Measurements from ENCODE around the gene LCTL. TPM values are rescaled to one million over a fixed set of nuclear protein-coding genes. Genes with fewer than 3 reads are reported as not detected.

LCTL gene
- polyA plus RNA-seq, 1 of the 3 experiments (the other 2 are of a cell fraction): 1.9 TPM

DNA sequence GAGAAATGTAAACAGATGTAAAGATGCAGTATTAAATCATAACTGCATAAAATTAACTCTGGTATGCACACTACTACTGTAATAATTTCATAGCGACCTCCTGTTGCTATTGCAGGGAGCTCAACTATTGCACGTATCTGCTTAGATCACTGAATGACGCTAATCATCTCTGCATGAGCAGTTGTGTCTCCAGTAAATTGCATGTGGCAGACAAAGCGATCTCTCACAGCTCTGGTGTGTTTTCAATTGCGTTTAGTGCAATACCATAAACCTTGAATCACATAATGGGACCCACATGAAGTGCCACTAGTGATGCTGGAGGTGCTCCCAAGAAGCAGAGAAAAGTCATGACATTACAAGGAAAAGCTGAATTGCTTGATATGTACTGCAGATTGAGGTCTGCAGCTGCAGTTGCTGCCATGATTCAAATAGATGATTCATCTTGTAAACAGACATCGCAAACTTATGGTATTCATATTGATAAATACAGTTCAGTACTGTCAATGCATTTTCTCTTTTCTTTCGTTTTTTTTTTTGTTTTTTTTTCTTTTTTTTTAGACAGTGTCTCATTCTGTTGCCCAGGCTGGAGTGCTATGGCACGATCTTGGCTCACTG, 30.2 kb upstream of the LCTL start:
- ChIA-PET POLR2A (no interaction called here), CTCF (interaction anchor here (0.9 to 1.7 kb wide), 4 partner anchors 28 to 257 kb away, joined by 4 to 5 read pairs (median 4); no protein-coding TSS in a partner anchor)
- no peak for DNase-seq
- no peaks in the 10 kb centered on the region for H3K79me2 ChIP-seq (ENCODE audit: insufficient read depth)
- peaks cover 12% of the 10 kb centered on the region for H3F3A ChIP-seq (replicated peaks; ENCODE audit: insufficient read depth)
- H3K4me2 ChIP-seq: 0 out of 2 replicates have a peak overlapping the region, but pooled peaks have one; percentile 21
- no peak overlapping the region for H2AFZ ChIP-seq (ENCODE audit: low read depth)
- H3K4me3 ChIP-seq (ENCODE audit: low read depth in 2 of 2, low read length in 1 of 2): no peak overlapping the region
- no peaks in the 10 kb centered on the region for H3K9me2 ChIP-seq
- H3K27me3 ChIP-seq (ENCODE audit: insufficient read depth): no peaks in the 10 kb centered on the region
- H4K20me1 ChIP-seq (ENCODE audit: insufficient read depth): no peaks in the 10 kb centered on the region
- no peaks in the 10 kb centered on the region for H3K9me3 ChIP-seq
- WGBS (ENCODE audit: low lambda C conversion rate): 47% methylated on average over 8 of the region's 8 CpGs
- peaks cover 0 to 15% of the 10 kb centered on the region in 2 experiments; a peak in 2 of 4 replicates for H3K4me1 ChIP-seq (ENCODE audit: control insufficient read depth in 1 of 2, insufficient read depth in 2 of 2, low read depth in 1 of 2, low read length in 1 of 2)
- no peaks in the 10 kb centered on the region for H3K36me3 ChIP-seq (replicated peaks in 1 of 2; ENCODE audit: control insufficient read depth in 1 of 2, insufficient read depth in 2 of 2, low read length in 1 of 2)
- no peak overlapping the region for H3K9ac ChIP-seq
- H3K27ac ChIP-seq (ENCODE audit: low read depth in 2 of 2, low read length in 1 of 2): no peak overlapping the region
- TF ChIP-seq GABPA (IDR thresholded peaks at IDR 0.05; ENCODE audit: low read depth) (no peak), FOSL2 (IDR thresholded peaks at IDR 0.05; ENCODE audit: borderline replicate concordance, low read depth) (peak; percentile 27; the same call in 1 of the 2 replicates), TCF12 (IDR thresholded peaks at IDR 0.05) (no peak), YY1 (IDR thresholded peaks at IDR 0.05; ENCODE audit: low read depth) (no peak), POLR2AphosphoS5 (IDR thresholded peaks at IDR 0.05; ENCODE audit: low read depth, low read length) (no peak), EZH2phosphoT487 (IDR thresholded peaks at IDR 0.05; ENCODE audit: borderline replicate concordance, low read depth) (no peak), FOXJ3 (CRISPR knock-in tag; IDR thresholded peaks at IDR 0.05) (no peak), MXI1 (IDR thresholded peaks at IDR 0.05; ENCODE audit: low read depth, low read length) (no peak), EP300 (IDR thresholded peaks at IDR 0.05; ENCODE audit: borderline replicate concordance in 1 of 2, low read depth in 1 of 2, low read length in 1 of 2) (0 out of 4 replicates have a peak, but pooled peaks of 1 of the 2 experiments have one; percentile 30), NRF1 (IDR thresholded peaks at IDR 0.05; ENCODE audit: low read depth, low read length) (no peak), FOXM1 (IDR thresholded peaks at IDR 0.05; ENCODE audit: low read depth) (no peak), NFIC (IDR thresholded peaks at IDR 0.05; ENCODE audit: borderline replicate concordance) (no peak)
- TF ChIP-seq, protein P1, sequence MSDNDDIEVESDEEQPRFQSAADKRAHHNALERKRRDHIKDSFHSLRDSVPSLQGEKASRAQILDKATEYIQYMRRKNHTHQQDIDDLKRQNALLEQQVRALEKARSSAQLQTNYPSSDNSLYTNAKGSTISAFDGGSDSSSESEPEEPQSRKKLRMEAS (IDR thresholded peaks at IDR 0.05; ENCODE audit: low read depth): no peak
- TF ChIP-seq, protein P2, sequence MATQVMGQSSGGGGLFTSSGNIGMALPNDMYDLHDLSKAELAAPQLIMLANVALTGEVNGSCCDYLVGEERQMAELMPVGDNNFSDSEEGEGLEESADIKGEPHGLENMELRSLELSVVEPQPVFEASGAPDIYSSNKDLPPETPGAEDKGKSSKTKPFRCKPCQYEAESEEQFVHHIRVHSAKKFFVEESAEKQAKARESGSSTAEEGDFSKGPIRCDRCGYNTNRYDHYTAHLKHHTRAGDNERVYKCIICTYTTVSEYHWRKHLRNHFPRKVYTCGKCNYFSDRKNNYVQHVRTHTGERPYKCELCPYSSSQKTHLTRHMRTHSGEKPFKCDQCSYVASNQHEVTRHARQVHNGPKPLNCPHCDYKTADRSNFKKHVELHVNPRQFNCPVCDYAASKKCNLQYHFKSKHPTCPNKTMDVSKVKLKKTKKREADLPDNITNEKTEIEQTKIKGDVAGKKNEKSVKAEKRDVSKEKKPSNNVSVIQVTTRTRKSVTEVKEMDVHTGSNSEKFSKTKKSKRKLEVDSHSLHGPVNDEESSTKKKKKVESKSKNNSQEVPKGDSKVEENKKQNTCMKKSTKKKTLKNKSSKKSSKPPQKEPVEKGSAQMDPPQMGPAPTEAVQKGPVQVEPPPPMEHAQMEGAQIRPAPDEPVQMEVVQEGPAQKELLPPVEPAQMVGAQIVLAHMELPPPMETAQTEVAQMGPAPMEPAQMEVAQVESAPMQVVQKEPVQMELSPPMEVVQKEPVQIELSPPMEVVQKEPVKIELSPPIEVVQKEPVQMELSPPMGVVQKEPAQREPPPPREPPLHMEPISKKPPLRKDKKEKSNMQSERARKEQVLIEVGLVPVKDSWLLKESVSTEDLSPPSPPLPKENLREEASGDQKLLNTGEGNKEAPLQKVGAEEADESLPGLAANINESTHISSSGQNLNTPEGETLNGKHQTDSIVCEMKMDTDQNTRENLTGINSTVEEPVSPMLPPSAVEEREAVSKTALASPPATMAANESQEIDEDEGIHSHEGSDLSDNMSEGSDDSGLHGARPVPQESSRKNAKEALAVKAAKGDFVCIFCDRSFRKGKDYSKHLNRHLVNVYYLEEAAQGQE (IDR thresholded peaks at IDR 0.05; ENCODE audit: low read depth, low read length): no peak
- TF ChIP-seq, protein P3, sequence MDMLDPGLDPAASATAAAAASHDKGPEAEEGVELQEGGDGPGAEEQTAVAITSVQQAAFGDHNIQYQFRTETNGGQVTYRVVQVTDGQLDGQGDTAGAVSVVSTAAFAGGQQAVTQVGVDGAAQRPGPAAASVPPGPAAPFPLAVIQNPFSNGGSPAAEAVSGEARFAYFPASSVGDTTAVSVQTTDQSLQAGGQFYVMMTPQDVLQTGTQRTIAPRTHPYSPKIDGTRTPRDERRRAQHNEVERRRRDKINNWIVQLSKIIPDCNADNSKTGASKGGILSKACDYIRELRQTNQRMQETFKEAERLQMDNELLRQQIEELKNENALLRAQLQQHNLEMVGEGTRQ (IDR thresholded peaks at IDR 0.05; ENCODE audit: borderline replicate concordance, low read depth, low read length): no peak
- TF ChIP-seq, protein P4, sequence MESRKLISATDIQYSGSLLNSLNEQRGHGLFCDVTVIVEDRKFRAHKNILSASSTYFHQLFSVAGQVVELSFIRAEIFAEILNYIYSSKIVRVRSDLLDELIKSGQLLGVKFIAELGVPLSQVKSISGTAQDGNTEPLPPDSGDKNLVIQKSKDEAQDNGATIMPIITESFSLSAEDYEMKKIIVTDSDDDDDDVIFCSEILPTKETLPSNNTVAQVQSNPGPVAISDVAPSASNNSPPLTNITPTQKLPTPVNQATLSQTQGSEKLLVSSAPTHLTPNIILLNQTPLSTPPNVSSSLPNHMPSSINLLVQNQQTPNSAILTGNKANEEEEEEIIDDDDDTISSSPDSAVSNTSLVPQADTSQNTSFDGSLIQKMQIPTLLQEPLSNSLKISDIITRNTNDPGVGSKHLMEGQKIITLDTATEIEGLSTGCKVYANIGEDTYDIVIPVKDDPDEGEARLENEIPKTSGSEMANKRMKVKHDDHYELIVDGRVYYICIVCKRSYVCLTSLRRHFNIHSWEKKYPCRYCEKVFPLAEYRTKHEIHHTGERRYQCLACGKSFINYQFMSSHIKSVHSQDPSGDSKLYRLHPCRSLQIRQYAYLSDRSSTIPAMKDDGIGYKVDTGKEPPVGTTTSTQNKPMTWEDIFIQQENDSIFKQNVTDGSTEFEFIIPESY (IDR thresholded peaks at IDR 0.05; ENCODE audit: borderline replicate concordance, low read depth): no peak
- TF ChIP-seq, protein P5, sequence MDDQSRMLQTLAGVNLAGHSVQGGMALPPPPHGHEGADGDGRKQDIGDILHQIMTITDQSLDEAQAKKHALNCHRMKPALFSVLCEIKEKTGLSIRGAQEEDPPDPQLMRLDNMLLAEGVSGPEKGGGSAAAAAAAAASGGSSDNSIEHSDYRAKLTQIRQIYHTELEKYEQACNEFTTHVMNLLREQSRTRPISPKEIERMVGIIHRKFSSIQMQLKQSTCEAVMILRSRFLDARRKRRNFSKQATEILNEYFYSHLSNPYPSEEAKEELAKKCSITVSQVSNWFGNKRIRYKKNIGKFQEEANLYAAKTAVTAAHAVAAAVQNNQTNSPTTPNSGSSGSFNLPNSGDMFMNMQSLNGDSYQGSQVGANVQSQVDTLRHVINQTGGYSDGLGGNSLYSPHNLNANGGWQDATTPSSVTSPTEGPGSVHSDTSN (IDR thresholded peaks at IDR 0.05): no peak
- TF ChIP-seq, protein P6, sequence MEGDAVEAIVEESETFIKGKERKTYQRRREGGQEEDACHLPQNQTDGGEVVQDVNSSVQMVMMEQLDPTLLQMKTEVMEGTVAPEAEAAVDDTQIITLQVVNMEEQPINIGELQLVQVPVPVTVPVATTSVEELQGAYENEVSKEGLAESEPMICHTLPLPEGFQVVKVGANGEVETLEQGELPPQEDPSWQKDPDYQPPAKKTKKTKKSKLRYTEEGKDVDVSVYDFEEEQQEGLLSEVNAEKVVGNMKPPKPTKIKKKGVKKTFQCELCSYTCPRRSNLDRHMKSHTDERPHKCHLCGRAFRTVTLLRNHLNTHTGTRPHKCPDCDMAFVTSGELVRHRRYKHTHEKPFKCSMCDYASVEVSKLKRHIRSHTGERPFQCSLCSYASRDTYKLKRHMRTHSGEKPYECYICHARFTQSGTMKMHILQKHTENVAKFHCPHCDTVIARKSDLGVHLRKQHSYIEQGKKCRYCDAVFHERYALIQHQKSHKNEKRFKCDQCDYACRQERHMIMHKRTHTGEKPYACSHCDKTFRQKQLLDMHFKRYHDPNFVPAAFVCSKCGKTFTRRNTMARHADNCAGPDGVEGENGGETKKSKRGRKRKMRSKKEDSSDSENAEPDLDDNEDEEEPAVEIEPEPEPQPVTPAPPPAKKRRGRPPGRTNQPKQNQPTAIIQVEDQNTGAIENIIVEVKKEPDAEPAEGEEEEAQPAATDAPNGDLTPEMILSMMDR (IDR thresholded peaks at IDR 0.05): no peak
- TF ChIP-seq, protein P7, sequence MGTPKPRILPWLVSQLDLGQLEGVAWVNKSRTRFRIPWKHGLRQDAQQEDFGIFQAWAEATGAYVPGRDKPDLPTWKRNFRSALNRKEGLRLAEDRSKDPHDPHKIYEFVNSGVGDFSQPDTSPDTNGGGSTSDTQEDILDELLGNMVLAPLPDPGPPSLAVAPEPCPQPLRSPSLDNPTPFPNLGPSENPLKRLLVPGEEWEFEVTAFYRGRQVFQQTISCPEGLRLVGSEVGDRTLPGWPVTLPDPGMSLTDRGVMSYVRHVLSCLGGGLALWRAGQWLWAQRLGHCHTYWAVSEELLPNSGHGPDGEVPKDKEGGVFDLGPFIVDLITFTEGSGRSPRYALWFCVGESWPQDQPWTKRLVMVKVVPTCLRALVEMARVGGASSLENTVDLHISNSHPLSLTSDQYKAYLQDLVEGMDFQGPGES (IDR thresholded peaks at IDR 0.05; ENCODE audit: low read depth, low read length): no peak
- TF ChIP-seq, protein P8, sequence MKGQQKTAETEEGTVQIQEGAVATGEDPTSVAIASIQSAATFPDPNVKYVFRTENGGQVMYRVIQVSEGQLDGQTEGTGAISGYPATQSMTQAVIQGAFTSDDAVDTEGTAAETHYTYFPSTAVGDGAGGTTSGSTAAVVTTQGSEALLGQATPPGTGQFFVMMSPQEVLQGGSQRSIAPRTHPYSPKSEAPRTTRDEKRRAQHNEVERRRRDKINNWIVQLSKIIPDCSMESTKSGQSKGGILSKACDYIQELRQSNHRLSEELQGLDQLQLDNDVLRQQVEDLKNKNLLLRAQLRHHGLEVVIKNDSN (IDR thresholded peaks at IDR 0.05; ENCODE audit: borderline replicate concordance, low read depth): no peak
